ENCODE data around the gene STIM2.
"Not testable (repeated sequence)": the region's sequence is repeated elsewhere in the genome, so short reads cannot be mapped to it uniquely, and the experiment has no call there.

Gene STIM2

GRCh38 chr4:26870576-26871262, 10.1 kb downstream of the STIM2 start:
- DNase-seq: no peak

- no peak for DNase-seq
Measured at GRCh38 chr4:26871611-26872010, 11.0 kb downstream of the STIM2 start.

GRCh38 chr4:26873391-26874026, 12.9 kb downstream of the STIM2 start:
- DNase-seq: no peak

- no peak for DNase-seq
Measured at GRCh38 chr4:26874110-26874509, 13.5 kb downstream of the STIM2 start.

GRCh38 chr4:26877406-26877805, 16.8 kb downstream of the STIM2 start:
- no peak for DNase-seq

GRCh38 chr4:26877961-26878360, 17.3 kb downstream of the STIM2 start:
- DNase-seq: no peak

- no peak for DNase-seq
Measured at GRCh38 chr4:26878794-26879391, 18.3 kb downstream of the STIM2 start.

- no peak for DNase-seq
Measured at GRCh38 chr4:26879805-26880204, 19.2 kb downstream of the STIM2 start.

GRCh38 chr4:26884026-26884425, 23.4 kb downstream of the STIM2 start:
- no peak for DNase-seq

GRCh38 chr4:26884486-26884988, 23.9 kb downstream of the STIM2 start:
- no peak for DNase-seq

- no peak for DNase-seq
Measured at GRCh38 chr4:26885912-26886274, 25.3 kb downstream of the STIM2 start.

GRCh38 chr4:26887143-26887542, 26.5 kb downstream of the STIM2 start:
- DNase-seq: no peak

- no peak for DNase-seq
Measured at GRCh38 chr4:26887809-26888208, 27.2 kb downstream of the STIM2 start.

GRCh38 chr4:26889356-26889755, 28.7 kb downstream of the STIM2 start:
- no peak for DNase-seq

- DNase-seq: no peak
Measured at GRCh38 chr4:26891054-26891453, 30.4 kb downstream of the STIM2 start.

GRCh38 chr4:26891867-26892266, 31.2 kb downstream of the STIM2 start:
- DNase-seq: no peak

- no peak for DNase-seq
Measured at GRCh38 chr4:26892480-26893150, 32.0 kb downstream of the STIM2 start.

GRCh38 chr4:26893491-26893890, 32.9 kb downstream of the STIM2 start:
- no peak for DNase-seq

GRCh38 chr4:26894881-26895280, 34.2 kb downstream of the STIM2 start:
- not testable (repeated sequence) for DNase-seq

GRCh38 chr4:26896636-26897035, 36.0 kb downstream of the STIM2 start:
- DNase-seq: no peak

- DNase-seq: no peak
Measured at GRCh38 chr4:26899991-26900390, 39.4 kb downstream of the STIM2 start.

- no peak for DNase-seq
Measured at GRCh38 chr4:26900765-26901164, 40.1 kb downstream of the STIM2 start.

- DNase-seq: no peak
Measured at GRCh38 chr4:26905172-26905571, 44.5 kb downstream of the STIM2 start.
